GM19238 (cell line): ENCODE results near the gene TMEM190.
"Not testable (repeated sequence)": the region's sequence is repeated elsewhere in the genome, so short reads cannot be mapped to it uniquely, and the experiment has no call there.

Experiments used
- DNase-seq: peaks from one replicate; pipeline ENCODE4 v3.0.0; 2011; ENCODE audit warnings: low spot score; ENCODE audit not compliant: insufficient read length

The TMEM190 gene

DNA sequence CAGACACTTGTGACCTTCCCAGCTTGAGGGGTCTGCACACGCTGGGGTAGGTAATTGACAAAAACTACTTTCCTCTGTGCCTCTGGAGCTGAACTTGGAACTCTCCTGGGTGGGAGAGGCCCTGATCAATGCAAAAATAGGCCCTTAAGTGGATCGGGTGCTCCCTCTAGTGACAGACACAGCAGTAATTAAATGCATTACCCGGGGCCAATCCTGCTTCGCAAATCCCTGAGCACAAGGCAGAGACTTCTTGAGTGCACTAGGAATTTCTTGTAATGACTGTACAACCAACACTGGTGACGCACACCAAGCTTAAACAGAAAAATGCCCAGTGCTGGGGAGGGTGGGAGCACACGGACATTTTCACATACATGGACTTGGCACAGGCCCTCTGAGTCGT lies 41.6 kb downstream of the TMEM190 start:
- DNase-seq: no peak

DNA sequence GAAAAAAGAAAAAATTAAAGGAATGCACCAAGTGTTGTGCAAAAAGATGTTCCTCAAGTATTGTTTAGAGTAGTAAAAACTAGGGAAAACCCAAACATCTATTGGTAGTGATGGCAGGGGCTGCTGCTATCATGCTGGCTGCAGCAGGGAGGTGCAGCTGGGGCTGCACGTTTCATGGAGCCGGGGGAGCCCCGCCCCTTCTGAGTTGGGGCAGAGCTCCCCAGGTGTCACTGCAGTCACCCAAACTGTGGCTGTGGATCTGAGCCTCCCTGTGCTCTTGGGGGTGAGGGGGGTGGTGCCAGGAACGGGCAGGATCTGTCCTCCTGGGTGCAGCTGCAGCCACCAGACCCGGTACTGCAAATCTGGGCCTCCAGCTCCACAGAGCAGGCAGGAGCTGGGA lies 42.5 kb downstream of the TMEM190 start:
- DNase-seq: no peak

DNA sequence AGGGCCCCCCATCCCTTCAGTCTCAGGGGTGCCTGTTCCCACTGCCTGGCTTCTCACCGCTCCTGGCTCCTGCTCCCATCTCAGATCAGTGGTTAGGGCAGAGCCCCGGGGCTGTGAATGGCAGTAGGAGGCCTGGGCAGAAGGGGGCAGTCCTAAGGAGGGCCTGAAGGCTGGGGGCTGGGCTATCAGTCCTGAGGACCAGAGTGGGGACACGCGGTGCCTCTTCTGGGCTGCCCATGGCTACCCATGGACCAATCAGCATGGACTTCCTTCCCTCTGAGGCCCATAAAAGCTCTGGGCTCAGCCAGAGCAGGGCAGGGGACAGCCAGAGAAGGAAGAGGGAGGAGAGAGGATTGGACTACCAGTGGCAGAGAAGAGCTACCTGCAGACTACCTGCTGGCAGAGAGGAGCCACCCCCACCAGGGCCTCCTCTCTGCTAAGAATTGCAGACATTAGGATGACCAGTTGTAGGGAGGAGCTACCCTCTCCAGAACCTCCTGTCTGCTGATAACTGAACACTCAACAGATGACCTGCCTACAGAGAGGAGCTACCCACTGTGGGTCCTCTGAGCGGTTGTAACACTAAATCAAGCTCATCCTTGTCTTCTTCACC lies 43.1 kb downstream of the TMEM190 start:
- DNase-seq: no peak

DNA sequence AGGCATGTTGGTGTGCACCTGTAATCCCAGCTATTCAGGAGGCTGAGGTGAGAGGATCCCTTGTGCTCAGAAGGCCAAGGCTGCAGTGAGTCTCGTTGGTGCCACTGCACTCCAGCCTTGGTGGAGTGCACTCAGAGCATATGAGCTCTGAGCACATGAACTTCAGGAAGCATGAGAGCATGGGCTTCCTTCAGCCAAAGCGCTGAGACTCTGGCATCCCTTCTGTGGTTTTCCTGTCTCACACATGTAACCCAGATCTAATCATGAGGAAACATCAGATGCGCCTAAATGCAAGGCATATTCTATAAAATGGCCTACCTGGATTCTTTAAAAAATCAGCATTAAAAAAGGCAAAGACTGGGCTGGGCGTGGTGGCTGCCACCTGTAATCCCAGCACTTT lies 44.7 kb downstream of the TMEM190 start:
- not testable (repeated sequence) for DNase-seq

DNA sequence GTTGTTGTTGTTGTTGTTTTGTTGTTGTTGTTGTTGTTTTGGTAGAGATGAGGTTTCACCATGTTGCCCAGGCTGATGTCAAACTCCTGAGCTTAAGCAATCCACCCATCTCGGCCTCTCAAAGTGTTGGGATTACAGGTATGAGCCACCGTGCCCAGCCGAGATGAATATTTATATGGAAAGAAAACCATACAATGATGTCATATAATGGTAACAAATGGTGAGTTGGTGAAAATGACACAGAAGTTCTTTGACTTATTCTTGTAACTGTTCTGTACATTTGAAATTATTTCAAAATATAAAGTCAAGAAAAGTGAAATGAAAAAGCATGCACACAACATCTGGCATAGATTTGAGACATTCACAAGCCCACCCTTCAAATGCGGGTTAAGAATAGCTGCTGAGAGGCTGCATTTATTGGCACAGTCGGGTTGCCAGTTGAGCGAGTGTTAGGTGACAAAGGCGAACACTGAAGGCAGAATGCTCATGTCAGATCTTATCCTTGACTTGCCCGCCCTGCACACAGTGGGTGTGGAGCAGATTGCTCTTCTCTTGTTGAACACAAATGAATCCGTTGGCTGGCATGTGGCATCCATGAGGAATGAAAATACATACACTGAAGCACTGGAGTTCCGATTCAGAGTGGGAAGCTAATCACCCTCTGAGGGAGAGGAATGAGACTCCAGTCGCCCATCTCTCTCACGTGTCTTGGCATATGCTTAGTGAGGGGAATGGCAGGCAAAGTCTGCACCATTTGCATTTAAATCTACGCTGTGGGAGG lies 46.8 kb downstream of the TMEM190 start:
- DNase-seq: no peak

DNA sequence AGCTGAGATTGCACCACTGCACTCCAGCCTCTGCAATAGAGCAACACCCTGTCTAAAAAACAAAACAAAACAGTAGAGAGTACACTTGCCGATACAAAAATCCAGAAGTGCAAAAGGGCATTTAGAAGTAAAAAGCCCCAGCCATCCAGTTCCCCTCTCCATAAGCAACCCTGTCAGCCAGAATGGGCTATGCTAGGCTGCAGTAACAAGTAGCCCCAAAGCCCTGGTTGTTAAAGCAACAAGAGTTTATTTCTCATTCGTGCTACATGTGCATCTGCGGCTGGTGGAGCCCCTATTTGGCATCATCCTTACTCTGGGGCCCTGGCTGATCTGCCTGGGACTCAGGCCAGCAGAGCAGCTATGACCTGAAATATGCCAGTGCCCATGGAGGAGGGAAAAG lies 47.9 kb downstream of the TMEM190 start:
- no peak for DNase-seq

DNA sequence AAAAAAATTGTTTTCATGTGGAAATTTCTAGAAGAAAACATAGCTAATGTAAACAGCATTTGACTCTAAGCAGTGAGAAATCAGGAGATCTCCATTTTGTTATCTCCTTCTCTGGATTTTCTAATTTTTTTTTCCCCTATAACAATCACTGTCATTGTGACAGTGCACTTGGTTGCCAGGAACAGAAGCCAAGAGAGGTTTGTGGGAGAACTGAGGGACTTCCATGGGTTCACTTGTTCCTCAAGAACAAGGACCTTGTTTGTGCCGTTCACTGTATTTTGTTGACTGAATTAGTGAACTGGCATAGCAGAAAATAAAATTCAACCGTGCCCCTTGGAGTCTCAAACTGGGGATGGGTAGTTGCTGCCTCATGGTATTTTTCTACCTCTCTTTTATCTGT lies 49.4 kb downstream of the TMEM190 start:
- no peak for DNase-seq
